Right renal cortex interstitium (tissue), 3 donors: ENCODE results near the gene ALKBH3. TPM values are rescaled to one million over a fixed set of nuclear protein-coding genes. Genes with fewer than 3 reads are reported as not detected.

Source experiments
- DNase-seq, 3 donors: peaks; one replicate each; pipeline ENCODE4 v3.0.0-alpha.2; 2013; ENCODE audit warnings: low read depth in 3 of 3, low spot score in 2 of 3
- polyA plus RNA-seq, 3 donors: library from polyadenylated mRNA; unstranded; fragments of 120-200 nt; gene quantifications; one replicate each; pipeline ENCODE4 v1.2.1, GENCODE V29; 2013; ENCODE audit not compliant: insufficient read length in 3 of 3

ALKBH3 gene
- 10 to 100 TPM; 39.3 to 40.6 (median 39.8) TPM for polyA plus RNA-seq

DNA sequence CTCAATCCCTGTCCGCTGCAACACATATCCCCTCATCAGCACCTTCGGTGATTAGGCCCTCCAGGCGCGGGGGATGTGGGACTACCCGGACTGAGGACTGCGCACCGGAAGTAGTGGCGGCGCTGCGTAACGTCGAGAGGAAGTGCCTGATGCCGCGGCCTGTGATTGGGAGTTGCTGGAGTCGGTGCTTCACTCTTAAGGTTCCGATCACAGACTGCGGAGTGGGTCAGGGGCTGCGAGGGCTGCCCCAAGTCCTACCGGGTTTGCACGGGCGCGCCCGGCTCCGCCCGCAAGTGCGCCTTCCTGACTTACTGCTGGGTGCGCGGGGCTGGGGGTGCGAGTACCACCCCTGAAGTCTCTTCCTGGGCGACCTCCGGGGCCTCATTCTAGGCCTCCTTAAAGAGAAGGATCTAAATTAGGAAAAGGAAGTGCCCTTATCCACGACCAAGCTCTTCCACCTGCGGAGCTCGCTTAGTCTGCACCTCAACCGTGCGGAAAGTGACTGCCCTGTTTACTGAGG is at the start of gene ALKBH3:
TSS of gene ALKBH3 (plus strand) at position 192 of the 520 bp plus-strand sequence. CDS start 1,822 bp downstream, outside the sequence.
- peak; percentile 68 to 82 (median 80) for DNase-seq

DNA sequence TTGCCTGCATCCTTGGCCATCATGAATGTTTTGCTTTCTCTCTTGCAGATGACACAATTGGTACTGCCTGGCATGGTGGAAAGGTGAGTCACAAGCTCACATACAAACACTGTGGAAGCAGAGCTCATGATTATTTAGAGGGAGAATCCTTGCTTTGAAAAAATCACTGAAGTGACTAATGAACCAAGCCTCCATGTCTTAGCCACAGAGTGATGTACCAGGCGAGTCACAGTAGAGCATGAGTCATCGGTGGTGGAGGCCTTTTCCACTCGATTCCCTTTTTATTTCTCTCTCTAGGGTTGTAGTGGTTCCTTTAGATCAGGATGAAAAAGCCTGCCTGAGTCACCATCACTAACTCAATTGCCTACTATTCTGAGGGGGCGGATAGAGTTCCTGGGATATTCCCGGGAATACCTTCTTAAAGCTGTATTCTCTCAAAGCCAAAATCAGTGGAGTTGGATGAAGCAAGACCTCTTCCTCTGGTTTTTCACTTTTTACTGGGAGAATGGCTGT is 49.6 kb upstream of the ALKBH3 start:
- no peak for DNase-seq

DNA sequence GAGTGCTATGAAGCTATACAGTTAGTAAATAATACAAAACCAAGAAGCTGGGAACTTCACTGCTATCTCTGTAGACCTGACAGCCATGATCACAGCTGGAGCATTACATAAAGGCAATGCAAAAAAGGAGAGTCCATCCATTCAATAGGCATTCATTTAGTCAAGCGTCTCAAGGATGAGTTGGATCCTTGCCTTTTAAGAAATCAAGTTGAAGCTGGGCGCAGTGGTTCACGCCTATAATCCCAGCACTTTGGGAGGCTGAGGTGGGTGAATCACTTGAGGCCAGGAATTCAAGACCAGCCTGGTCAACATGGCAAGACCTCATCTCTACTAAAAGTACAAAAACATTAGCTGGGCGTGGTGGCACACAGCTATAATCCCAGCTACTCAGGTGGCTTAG is 48.1 kb upstream of the ALKBH3 start:
- no peak for DNase-seq

DNA sequence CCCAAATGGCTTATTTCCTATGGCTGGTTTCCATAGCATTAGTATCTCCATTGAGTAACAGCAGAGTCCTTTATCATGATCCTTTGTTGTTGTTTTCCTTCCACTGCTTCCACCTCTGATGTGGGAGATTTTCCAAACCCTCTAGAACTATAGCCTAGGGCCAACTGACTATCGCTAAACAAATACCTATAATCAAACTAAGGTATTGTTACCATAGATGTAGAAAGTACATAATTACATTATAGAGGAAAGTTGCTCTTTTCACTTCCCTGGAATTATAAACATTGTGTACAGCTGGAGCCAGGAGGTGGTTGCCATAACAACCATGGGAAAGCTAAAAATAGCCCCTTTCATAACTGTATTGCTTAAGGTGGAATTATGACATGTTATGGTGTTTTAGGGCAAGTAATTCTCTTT is 47.0 kb upstream of the ALKBH3 start:
- DNase-seq = no peak

DNA sequence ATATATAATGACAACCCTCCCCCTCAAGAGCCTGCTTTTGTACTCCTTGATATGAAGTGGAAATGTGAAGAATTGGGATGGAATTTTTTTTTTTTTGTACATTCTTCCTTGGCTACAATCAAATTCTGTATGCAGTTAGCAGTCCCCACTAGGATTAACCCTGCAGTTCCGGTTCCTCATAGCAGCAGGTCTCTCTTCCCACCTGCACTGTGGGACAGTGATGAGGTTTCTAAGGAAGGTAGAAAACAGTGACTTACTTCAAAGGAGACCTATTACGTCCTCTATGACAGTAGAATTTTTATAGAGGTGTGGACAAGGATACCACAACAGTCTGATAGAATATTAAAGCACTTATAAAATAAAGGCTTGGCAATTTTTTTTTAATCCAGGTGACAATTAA is 46.3 kb upstream of the ALKBH3 start:
- DNase-seq = no peak

DNA sequence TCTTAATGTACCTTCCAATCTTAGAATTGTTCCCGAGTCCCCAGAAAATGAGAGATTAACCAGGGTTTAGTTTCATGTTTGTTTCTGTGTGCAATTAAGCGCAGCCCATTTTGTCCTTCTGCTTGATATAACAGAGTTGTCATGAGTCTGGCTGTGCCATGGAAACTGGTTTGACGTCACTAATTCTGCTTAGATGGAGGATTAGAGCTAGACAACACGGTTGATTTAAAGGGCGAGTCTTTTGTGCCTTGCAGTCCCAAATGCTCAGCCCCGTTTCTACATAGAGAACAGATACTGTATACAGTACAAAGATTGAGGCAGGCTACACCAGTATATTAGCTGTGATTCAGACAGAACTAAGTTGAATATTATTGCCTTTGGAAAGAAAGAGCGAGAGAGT is 45.5 kb upstream of the ALKBH3 start:
- no peak for DNase-seq

DNA sequence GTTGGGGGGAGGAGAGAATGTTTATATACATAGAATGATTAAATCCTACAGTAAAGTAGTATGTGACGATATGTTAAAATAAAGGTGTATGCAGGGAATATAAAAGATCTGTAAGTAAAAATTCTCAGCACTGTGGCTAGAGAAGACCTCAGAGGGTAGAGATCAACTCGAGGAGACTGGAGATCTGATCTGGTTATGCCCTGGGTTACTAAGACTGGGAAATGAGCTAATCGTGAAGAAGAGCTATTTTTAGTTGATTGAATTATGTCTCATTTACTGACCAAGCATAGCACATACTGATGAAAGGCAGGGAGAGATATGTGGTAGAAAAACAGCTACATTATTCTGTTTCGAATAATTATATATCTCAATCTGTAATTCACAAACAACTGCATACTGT is 42.8 kb upstream of the ALKBH3 start:
- DNase-seq = no peak

DNA sequence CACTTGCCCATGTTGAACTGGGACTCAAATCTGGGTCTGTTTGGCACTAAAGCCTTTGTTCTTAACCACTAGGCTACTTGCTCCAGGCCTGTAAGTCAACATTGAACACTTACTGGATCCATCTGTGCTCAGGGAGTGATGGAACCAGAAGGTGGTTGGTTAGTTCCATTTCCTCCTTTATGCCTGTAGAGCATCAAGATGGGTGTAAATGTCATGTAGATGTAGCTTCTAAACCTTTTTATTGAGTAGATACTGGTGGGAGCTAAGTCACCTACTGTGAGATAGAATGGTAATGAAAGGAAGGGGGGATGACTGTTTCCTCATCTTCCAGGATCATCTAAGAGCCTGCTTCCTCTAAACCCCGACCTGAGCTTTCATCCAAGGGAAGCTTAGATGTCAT is 38.6 kb upstream of the ALKBH3 start:
- DNase-seq = no peak

DNA sequence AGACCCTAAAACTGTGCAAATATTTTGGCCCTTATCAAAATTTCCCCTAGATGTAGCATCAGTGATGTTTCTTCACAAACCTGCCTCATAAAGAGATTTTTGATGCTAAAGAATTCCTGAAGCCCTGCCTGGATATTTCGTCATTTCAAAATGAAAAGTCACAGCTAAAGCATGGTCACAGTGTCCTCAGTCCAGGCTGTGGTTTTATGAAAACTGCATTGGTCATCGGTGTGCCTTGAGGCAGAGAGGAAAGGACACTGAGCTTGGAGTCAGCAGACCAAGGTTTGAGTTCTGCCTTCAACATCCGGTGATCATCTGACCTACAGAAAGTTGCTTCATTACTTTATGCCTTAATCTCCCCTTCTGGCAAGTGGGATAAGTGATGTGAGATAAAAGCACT is 34.8 kb upstream of the ALKBH3 start:
- DNase-seq = no peak

DNA sequence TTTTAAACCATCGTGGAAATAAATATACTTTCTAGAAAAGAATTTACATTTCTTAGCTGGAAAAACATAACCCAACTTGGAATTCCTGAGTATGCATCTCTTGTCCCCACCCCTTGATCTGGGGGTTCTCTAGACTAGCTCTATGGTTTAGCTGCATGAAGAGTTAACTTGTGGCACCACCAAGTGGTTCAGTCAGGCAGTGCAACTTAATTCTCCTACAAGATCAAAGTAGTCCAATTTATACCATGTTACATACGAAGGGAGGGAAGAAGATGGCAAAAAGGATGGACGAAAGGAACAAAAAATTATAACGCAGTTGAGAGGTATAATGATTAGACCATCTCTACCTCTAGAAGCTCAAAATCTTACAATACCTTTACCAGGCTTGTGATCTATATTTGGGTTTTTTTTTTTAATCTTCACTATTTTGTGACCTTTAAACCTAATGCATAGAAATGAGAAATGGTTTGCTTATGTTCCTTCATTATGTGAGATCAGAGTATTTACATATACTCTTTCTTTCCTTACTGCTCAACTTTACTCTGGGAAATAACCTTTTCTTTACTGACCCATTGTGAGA is 28.5 kb upstream of the ALKBH3 start:
- peak; percentile 23 to 34 (median 30) for DNase-seq

DNA sequence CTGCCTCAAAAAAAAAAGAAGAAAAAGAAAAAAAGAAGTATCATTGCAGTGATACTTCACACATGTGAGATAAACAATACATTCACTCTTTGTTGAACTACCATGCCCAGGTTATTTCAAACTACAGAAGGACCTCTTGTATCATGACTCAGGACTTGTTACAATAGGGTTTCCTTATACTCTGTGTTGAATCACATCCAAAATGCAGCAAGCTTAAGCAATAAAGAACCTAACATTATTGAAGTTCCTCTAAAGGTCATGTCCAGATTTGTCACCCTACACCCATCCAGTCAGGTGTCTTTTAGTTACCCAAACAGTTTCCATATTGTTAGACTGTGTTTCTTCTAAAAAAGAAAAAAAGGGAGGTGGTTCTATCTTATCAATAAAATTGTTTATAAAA is 26.9 kb upstream of the ALKBH3 start:
- DNase-seq = no peak

DNA sequence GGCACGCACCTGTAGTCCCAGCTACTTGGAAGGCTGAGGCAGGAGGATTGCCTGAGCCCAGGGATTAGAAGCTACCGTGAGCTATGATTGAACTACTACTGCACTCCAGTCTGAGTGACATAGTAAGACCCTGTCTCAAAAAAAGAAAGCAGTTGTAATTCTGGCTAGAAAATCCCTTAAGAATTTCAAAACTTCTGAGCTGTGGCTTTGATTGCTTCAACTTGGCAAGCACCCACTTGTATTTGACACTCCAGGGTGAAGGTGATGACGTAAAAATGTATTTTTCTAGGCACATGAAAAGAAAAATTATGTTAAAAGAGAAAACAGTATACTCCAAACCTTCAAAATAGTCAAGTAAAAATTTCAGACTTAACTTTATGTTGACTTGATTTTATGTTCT is 23.6 kb upstream of the ALKBH3 start:
- DNase-seq = no peak

DNA sequence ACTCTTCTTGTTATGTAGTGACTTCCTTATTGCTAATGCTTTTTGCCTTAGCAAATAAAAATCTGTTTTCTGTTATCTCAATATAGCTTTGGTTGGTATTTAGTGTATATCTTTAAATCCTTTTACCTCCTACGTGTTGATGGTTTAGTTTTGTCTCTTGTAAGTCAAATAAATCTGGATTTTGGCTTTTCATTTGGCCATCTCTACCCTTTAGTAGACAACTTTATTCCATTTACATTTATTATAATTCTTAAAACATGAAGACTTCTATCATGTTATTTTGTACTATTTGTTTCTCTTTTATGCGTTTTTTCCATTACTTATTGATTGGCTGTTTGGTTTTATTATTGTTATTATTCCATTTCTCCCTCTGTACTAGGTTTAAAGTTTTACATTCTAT is 19.5 kb upstream of the ALKBH3 start:
- DNase-seq = no peak

DNA sequence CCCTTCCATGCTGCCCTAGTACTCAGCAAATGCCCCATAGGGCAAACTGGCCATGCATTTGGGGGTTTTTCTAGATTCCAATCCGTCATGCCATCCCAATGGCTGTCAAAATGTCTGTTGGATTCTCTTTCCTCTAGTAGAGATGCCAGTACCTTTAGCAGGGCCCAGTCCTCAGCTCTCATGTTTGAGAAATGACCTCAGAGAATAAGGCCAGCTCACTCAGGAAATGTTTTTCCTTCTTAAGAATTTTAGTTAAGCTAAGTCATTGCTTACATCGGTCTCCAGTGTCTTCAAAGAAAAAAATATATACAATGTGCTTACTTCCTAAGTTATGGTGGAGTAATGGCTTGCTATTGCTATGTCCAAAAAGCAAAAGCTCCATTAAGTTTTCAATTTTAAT is 14.1 kb upstream of the ALKBH3 start:
- DNase-seq = no peak

DNA sequence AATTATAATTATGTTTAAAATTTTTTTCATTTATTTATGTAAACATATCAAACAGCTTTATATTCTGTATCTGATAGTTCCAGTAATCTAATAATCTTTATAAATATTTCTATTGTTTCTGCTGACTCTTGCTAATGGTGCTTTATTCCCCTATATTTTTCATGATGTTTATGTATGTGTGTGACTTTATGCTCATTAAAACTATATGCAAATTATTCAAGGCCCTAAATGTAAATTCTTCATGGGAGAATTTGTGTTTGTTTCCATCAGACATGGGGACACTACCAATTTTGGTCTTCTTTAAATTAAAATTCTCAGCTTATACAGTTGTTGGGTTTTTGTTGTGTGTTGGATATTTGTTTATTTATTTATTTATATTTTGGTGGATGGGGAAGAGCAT is 13.7 kb upstream of the ALKBH3 start:
- no peak for DNase-seq

DNA sequence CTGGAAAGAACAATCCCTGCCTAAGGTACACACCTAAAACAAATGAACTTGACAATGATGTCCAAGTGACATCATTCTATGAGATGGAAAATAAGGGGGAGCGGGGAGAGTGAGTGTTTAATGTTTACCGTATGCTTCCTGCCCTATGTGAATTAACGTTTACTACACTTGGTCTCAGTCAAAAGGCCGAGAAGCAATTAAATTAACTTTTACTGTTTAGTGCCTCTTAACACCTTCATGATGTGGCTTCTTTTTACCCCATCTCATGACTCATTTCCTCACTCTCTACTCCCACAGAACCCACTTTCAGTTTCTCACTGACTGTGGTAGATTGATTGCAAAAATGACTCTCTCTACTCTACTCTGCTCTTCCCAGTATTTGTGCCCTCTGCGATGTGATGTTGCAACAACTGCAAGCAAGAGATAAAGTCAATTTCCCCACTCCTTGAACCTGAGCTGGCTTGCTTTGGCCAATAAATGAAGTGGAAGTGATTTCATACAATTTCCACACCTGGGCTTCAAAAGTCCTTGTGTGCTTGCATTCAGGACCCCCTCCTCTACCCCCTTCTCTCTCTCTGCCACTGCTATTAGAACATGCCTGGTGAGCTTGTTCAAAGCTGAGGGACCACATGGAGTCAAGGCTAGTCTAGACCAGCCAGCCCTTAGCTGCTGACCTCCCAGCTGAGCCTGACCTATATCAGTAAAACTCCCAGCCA is 11.6 kb upstream of the ALKBH3 start:
- DNase-seq = no peak

DNA sequence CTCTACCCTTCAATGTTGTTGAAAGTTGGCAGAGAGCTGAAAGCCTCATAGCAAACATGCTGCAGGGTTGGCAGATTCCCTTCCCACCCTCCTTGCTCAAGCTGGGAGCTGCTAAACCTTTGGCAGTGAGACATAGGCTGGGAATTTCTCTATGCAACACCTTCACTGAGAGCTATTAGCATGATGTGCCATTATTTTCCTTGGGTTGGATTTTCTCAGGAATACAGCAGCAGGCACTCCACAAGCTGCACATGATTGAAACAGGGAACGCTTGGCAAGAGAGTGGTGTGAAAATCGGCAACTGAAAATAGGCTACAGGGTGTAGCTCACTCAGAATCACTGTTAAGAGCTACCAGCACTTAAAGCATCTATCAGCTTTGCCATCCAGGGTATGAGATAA is 9.6 kb upstream of the ALKBH3 start:
- no peak for DNase-seq

DNA sequence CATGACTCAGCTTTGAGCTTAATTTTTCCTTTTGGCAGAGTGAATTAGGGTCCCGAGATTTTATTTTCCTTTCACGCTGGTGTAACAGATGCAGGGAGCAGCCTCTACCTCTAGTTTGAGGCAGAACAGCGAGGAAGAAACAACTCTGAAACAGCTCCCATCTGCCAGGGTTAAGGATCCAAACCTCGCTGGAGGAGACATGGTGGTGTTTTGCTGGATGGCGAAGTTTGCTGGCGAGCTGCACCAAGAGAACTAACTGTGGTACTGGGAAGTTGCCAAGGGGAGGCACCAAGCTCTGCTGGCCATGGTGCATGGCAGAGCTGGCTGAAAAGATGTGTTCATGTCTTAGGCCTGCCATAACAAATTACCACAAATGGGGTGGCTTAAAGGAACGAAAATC is 7.6 kb upstream of the ALKBH3 start:
- no peak for DNase-seq

DNA sequence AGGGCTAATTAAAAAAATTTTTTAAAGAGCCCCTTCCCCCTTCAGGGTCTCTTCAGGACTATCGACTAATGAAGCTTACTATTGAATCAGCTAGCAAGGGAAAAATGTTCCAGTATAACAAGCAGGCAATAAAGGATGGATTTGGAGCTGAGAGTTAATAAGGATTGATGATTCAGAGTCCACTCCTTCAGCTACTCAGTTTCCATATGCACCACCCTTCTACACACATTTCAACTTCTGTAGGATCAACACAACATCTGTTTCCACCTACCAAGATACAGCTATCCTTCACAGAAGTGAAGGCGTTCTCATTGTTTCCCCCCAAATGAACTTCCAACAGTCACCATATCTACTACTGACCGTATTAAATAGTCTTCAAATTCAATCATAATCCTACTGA is 6.6 kb upstream of the ALKBH3 start:
- DNase-seq = no peak

DNA sequence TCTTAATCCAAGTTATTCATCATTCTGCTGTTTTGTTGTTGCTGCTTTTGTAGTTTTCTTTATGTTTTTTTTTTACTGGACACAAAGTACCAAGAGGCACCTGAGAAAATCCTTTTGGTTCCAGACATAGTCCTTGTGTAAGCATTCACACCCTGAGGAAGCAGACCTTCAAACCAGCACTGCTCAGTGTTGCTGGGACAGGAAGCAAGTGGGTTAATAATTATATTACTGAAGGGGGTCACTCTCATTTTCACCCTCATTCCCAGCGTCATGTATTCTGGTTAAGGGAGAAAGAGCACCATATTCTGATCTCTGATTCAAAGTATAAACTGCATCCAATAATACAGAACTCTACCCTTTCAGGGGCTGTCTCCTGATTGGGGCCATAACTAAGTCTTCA is 5.9 kb upstream of the ALKBH3 start:
- no peak for DNase-seq

DNA sequence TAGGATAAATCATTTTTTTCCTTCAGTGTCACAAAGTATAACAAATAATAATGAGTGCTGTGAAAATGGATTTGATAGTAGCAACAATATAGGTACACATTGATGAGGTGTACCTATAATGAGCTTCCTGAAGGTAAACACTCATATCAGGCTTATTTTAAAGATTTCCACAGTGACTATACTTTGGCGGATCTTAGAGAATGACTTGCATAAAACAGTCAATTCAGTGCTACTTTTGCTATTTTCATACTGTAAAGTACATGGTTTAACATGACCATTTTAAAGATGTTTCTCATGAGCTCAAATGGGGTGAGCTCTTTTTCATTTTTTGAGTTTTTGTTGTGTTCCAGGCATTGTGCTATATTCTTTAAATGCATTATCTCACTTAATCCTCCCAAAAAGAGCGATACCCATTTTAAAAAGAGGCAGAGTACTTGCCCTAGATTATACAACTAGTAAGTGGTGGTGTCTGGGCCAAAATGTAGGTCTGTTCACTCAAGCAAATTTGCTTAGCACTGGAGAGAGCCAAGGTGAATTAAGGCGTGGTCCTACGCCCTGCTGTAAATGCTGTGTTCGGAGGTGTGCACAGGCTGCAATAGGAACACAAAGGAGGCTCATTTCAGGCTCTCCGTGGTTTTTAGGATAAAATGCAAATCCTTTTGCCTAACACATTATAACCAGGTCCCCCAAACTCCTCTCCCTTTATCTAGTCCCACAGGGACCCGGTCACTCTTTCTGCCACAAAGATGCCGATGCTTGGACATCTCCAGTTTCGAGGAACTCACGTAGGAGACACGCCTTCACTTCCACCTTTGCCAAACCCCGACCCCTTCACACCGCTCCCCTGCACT is 617 bp upstream of the ALKBH3 start:
- DNase-seq = no peak
